SK-N-SH (cell line): ENCODE data around the gene GPC5. TPM values are rescaled to one million over a fixed set of nuclear protein-coding genes. Genes with fewer than 3 reads are reported as not detected.

Experiments used
- CTCF ChIA-PET: fragments of 300-600, 350-600 bp; formaldehyde crosslinking; extraction: SDS; loops from one replicate; lab custom pipeline; 2021; lab: Yijun Ruan, JAX
- POLR2A ChIA-PET: fragments of 350-600 bp; sonication (Branson Sonifier 250); formaldehyde crosslinking; extraction: SDS; loops from one replicate; lab custom pipeline; 2020; ENCODE audit warnings: antibody characterized with exemption, inconsistent platforms; lab: Yijun Ruan, JAX
- DNase-seq: peaks from one replicate; pipeline ENCODE4 v3.0.0; 2012
- H2AFZ ChIP-seq: fragments of 200-600 bp; sonication (generic); 2 replicates; pipeline ENCODE4 v1.8.1; 2016; ENCODE audit warnings: antibody characterized with exemption, mild to moderate bottlenecking, low read depth
- H3F3A ChIP-seq: fragments of 200-600 bp; sonication (generic); replicated peaks from 2 replicates; pipeline ENCODE3; 2016; ENCODE audit warnings: antibody characterized with exemption, mild to moderate bottlenecking; ENCODE audit not compliant: insufficient read depth
- H3K27ac ChIP-seq, 2 experiments: fragments of 200-500 bp in 1 of 2; fragments of 200-600 bp in 1 of 2; sonication (Bioruptor generic) in 1 of 2; sonication (generic), shearing (Covaris generic) in 1 of 2; 2 replicates each; pipeline versions ENCODE4 v1.5.1 to v1.6.1; 2014 to 2016; ENCODE audit warnings: low read depth in 2 of 2, inconsistent platforms in 1 of 2, low read length in 1 of 2, mild to moderate bottlenecking in 1 of 2, mixed read lengths in 1 of 2
- H3K27me3 ChIP-seq: fragments of 200-600 bp; sonication (generic), shearing (Covaris generic); 2 replicates; pipeline ENCODE4 v1.6.1; 2016; ENCODE audit warnings: mixed run types; ENCODE audit not compliant: insufficient read depth
- H3K36me3 ChIP-seq, 2 experiments: fragments of 200-500 bp in 1 of 2; fragments of 200-600 bp in 1 of 2; sonication (Bioruptor generic) in 1 of 2; sonication (generic) in 1 of 2; replicated peaks in 1 of 2; 2 replicates each; pipeline versions ENCODE3 to v1.5.1; 2014 to 2016; ENCODE audit warnings: low read length in 1 of 2, mild to moderate bottlenecking in 1 of 2; ENCODE audit not compliant: insufficient read depth in 2 of 2, control insufficient read depth in 1 of 2
- H3K4me1 ChIP-seq, 2 experiments: fragments of 200-500 bp in 1 of 2; fragments of 200-600 bp in 1 of 2; sonication (Bioruptor generic) in 1 of 2; sonication (generic), shearing (Covaris generic) in 1 of 2; 2 replicates each; pipeline versions ENCODE4 v1.5.1 to v1.6.1; 2014 to 2016; ENCODE audit warnings: low read depth in 1 of 2, low read length in 1 of 2, mixed run types in 1 of 2; ENCODE audit not compliant: insufficient read depth in 2 of 2, control insufficient read depth in 1 of 2
- H3K4me2 ChIP-seq: fragments of 200-600 bp; sonication (generic), shearing (Covaris generic); 2 replicates; pipeline ENCODE4 v1.6.1; 2017; ENCODE audit warnings: mixed run types
- H3K4me3 ChIP-seq, 2 experiments: fragments of 200-500 bp in 1 of 2; fragments of 200-600 bp in 1 of 2; sonication (Bioruptor generic) in 1 of 2; sonication (generic), shearing (Covaris generic) in 1 of 2; 2 replicates each; pipeline versions ENCODE4 v1.5.1 to v1.8.1; 2014 to 2016; ENCODE audit warnings: low read depth in 2 of 2, inconsistent platforms in 1 of 2, low read length in 1 of 2, mild to moderate bottlenecking in 1 of 2, mixed read lengths in 1 of 2, moderate library complexity in 1 of 2
- H3K79me2 ChIP-seq: fragments of 200-600 bp; sonication (generic); 2 replicates; pipeline ENCODE4 v1.8.1; 2017; ENCODE audit warnings: mild to moderate bottlenecking; ENCODE audit not compliant: insufficient read depth
- H3K9ac ChIP-seq: fragments of 200-600 bp; sonication (generic); 2 replicates; pipeline ENCODE4 v1.6.1; 2017; ENCODE audit warnings: mixed run types
- H3K9me2 ChIP-seq: fragments of 200-600 bp; sonication (generic); 2 replicates; pipeline ENCODE4 v1.6.1; 2017; ENCODE audit warnings: mixed run types
- H3K9me3 ChIP-seq: fragments of 200-600 bp; sonication (generic); 2 replicates; pipeline ENCODE4 v1.6.1; 2017; ENCODE audit warnings: mixed run types, mild to moderate bottlenecking, moderate library complexity
- H4K20me1 ChIP-seq: fragments of 200-600 bp; sonication (generic); 2 replicates; pipeline ENCODE4 v1.6.1; 2017; ENCODE audit warnings: mild to moderate bottlenecking, mixed run types; ENCODE audit not compliant: insufficient read depth
- CHD2 ChIP-seq: fragments of 150-350 bp; IDR thresholded peaks from 2 replicates; pipeline ENCODE4 v1.6.1; 2018; ENCODE audit warnings: low read length; ENCODE audit not compliant: partially characterized antibody
- ELF1 ChIP-seq: IDR thresholded peaks from 2 replicates; pipeline ENCODE4 v1.4.0; 2012
- EP300 ChIP-seq, 2 experiments: IDR thresholded peaks; 2 replicates each; pipeline versions ENCODE4 v1.4.0 to v1.6.1; 2012; ENCODE audit warnings: borderline replicate concordance in 1 of 2, low read depth in 1 of 2, low read length in 1 of 2
- FOXJ3 ChIP-seq: sonication (generic); formaldehyde crosslinking; IDR thresholded peaks from 2 replicates; pipeline ENCODE4 v1.5.1; 2020; ENCODE audit warnings: mild to moderate bottlenecking, missing genetic modification reagents
- GABPA ChIP-seq: IDR thresholded peaks from 2 replicates; pipeline ENCODE4 v1.4.0; 2012; ENCODE audit warnings: low read depth, mild to moderate bottlenecking
- IRF3 ChIP-seq: fragments of 150-350 bp; IDR thresholded peaks from 2 replicates; pipeline ENCODE4 v1.6.1; 2016; ENCODE audit warnings: mild to moderate bottlenecking, low read depth, low read length
- MAX ChIP-seq: IDR thresholded peaks from 2 replicates; pipeline ENCODE4 v1.4.0; 2012; ENCODE audit warnings: low read depth
- MXI1 ChIP-seq: IDR thresholded peaks from 2 replicates; pipeline ENCODE4 v1.6.1; 2012; ENCODE audit warnings: mild to moderate bottlenecking, low read depth, low read length, improper control_type of control experiment
- SMC3 ChIP-seq: IDR thresholded peaks from 2 replicates; pipeline ENCODE4 v1.6.1; 2012; ENCODE audit warnings: low read depth, low read length, improper control_type of control experiment
- TCF12 ChIP-seq: IDR thresholded peaks from 2 replicates; pipeline ENCODE4 v1.4.0; 2012
- TEAD4 ChIP-seq: IDR thresholded peaks from 2 replicates; pipeline ENCODE4 v1.4.0; 2012; ENCODE audit warnings: mild to moderate bottlenecking, borderline replicate concordance; ENCODE audit not compliant: insufficient read depth
- USF2 ChIP-seq: fragments of 150-350 bp; IDR thresholded peaks from 2 replicates; pipeline ENCODE4 v1.6.1; 2017; ENCODE audit warnings: antibody characterized with exemption, low read length, low read depth, borderline replicate concordance
- ZBTB33 ChIP-seq: IDR thresholded peaks from 2 replicates; pipeline ENCODE4 v1.4.0; 2012; ENCODE audit warnings: low read depth, borderline replicate concordance
- WGBS: methylation state at CpG from one replicate; pipeline ENCODE4 v1.1.6; 2017; ENCODE audit warnings: low lambda C conversion rate; 5-methylcytosine and 5-hydroxymethylcytosine counted together
- polyA plus RNA-seq, 3 experiments: library from polyadenylated mRNA; depleted of rRNA; stranded (reverse); fragments of >200 nt; gene quantifications; 2 replicates each; pipeline ENCODE4 v1.2.3, GENCODE V29; 2012

The GPC5 gene
- polyA plus RNA-seq, 1 of the 3 experiments (the other 2 are of a cell fraction), result 0.03 TPM

GRCh38 chr13:92433386-92433785, 1035.0 kb downstream of the GPC5 start:
- no peaks in the 10 kb centered on the region for H3K9me3 ChIP-seq
- H3F3A ChIP-seq, result no peaks in the 10 kb centered on the region
- H3K4me1 ChIP-seq, result no peaks in the 10 kb centered on the region
- no peak overlapping the region for H2AFZ ChIP-seq
- TF ChIP-seq ELF1 (no peak), CHD2 (no peak), MAX (no peak), TCF12 (no peak), USF2 (no peak), FOXJ3 (CRISPR knock-in tag) (no peak), ZBTB33 (no peak), TEAD4 (no peak), MXI1 (no peak), SMC3 (no peak)
- H3K9ac ChIP-seq, result no peak overlapping the region
- H3K4me3 ChIP-seq, result no peak overlapping the region
- H3K27me3 ChIP-seq, result no peaks in the 10 kb centered on the region
- H4K20me1 ChIP-seq, result no peaks in the 10 kb centered on the region
- WGBS, result 60% methylated on average over 3 of the region's 3 CpGs
- ChIA-PET CTCF (no interaction called here), POLR2A (no interaction called here)
- H3K79me2 ChIP-seq, result no peaks in the 10 kb centered on the region
- H3K36me3 ChIP-seq, result no peaks in the 10 kb centered on the region
- no peak overlapping the region for H3K27ac ChIP-seq
- H3K4me2 ChIP-seq, result no peak overlapping the region
- H3K9me2 ChIP-seq, result no peaks in the 10 kb centered on the region
- no peak for DNase-seq

GRCh38 chr13:92433963-92434362, 1035.5 kb downstream of the GPC5 start:
- H3K79me2 ChIP-seq, result no peaks in the 10 kb centered on the region
- H3K27me3 ChIP-seq, result no peaks in the 10 kb centered on the region
- no peaks in the 10 kb centered on the region for H3K4me1 ChIP-seq
- H3K9ac ChIP-seq, result no peak overlapping the region
- H3K27ac ChIP-seq, result no peak overlapping the region
- no peaks in the 10 kb centered on the region for H3K9me3 ChIP-seq
- no peak overlapping the region for H3K4me2 ChIP-seq
- WGBS, result 14% methylated on average over 1 of the region's 1 CpG
- no peak overlapping the region for H3K4me3 ChIP-seq
- no peak for DNase-seq
- TF ChIP-seq TCF12 (no peak), EP300 (IDR thresholded peaks at IDR 0.05; ENCODE audit: borderline replicate concordance in 1 of 2, low read depth in 1 of 2, low read length in 1 of 2) (no peak), IRF3 (no peak), GABPA (no peak)
- ChIA-PET POLR2A (no interaction called here), CTCF (no interaction called here)
- no peak overlapping the region for H2AFZ ChIP-seq
- no peaks in the 10 kb centered on the region for H3K9me2 ChIP-seq
- no peaks in the 10 kb centered on the region for H3K36me3 ChIP-seq
- H4K20me1 ChIP-seq, result no peaks in the 10 kb centered on the region
- no peaks in the 10 kb centered on the region for H3F3A ChIP-seq
